ENCODE data around the gene PBOV1. TPM values are rescaled to one million over a fixed set of nuclear protein-coding genes. Genes with fewer than 3 reads are reported as not detected.

Gene PBOV1
- total RNA-seq, 1 experiment from 2014 or later: not detected

DNA sequence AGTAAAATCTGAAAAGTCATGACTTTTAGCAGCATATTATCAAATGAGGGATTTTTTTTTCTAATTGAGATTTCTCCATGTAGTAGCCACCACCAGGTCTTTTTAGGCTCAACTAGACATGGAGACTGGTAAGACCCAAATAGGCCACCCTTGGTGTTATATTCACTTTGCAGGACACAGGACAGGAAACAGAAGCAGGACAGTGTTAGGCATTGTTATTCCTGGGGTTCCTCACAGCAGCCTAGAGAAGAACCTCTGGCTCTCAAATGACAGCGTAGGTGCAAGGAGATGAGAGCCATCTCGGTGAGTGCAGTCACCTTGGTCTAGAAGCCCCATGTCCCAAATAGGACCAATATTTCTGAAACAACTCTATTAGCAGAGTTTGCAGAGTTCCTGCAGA, 19.2 kb upstream of the PBOV1 start:
- no peak for ATAC-seq
- H4K20me1 ChIP-seq (ENCODE audit: insufficient read depth): no peaks in the 10 kb centered on the region

More for the DNA sequence above, 19.2 kb upstream of the PBOV1 start:
- Histone ChIP-seq H3K9me2 (ENCODE audit: insufficient read depth) (no peaks in the 10 kb centered on the region), H3K4me2 (ENCODE audit: low read length) (no peak overlapping the region), H3K36me3 (ENCODE audit: control insufficient read depth in 1 of 2, insufficient read depth in 2 of 2, low read length in 2 of 2) (no peaks in the 10 kb centered on the region), H3K79me2 (ENCODE audit: insufficient read depth, low read length) (no peaks in the 10 kb centered on the region), H2AFZ (ENCODE audit: low read depth, low read length, poor library complexity, severe bottlenecking) (no peak overlapping the region), H3K9ac (ENCODE audit: low read length) (no peak overlapping the region), H3K4me1 (ENCODE audit: control insufficient read depth in 1 of 2, insufficient read depth in 2 of 2, low read length in 2 of 2) (no peaks in the 10 kb centered on the region), H3K27ac (ENCODE audit: low read depth, low read length) (no peak overlapping the region), H3K27me3 (ENCODE audit: insufficient read depth, low read length) (no peaks in the 10 kb centered on the region), H3K4me3 (replicated peaks in 1 of 2; ENCODE audit: low read depth in 1 of 2, low read length in 2 of 2) (no peak overlapping the region), H3K9me3 (ENCODE audit: control insufficient read depth in 1 of 2, insufficient read depth in 1 of 2, low read depth in 1 of 2, low read length in 2 of 2) (no peaks in the 10 kb centered on the region)
- BruUV-seq (replicated peaks): no TSS peak
- RAD21 ChIA-PET (ENCODE audit: low non-redundant PET in 1 of 2, low total read pairs in 2 of 2, uncharacterized antibody in 2 of 2, unreplicated experiment in 2 of 2): no interaction called here
- POLR2A ChIA-PET: no interaction called here
- DNase-seq (ENCODE audit: low read depth, low spot score): no peak
- TF ChIP-seq CBX3 (IDR thresholded peaks at IDR 0.05; ENCODE audit: low read depth) (no peak), ZBTB33 (IDR thresholded peaks at IDR 0.05; ENCODE audit: extremely low read depth, insufficient replicate concordance, low read length) (no peak), ELF1 (IDR thresholded peaks at IDR 0.05; ENCODE audit: borderline replicate concordance, low read depth) (no peak), TCF7L2 (IDR thresholded peaks at IDR 0.05; ENCODE audit: borderline replicate concordance, extremely low read depth, insufficient read depth, insufficient read length) (no peak), ZNF274 (IDR thresholded peaks at IDR 0.05; ENCODE audit: low read depth, low read length) (no peak)
- TF ChIP-seq, protein P1, sequence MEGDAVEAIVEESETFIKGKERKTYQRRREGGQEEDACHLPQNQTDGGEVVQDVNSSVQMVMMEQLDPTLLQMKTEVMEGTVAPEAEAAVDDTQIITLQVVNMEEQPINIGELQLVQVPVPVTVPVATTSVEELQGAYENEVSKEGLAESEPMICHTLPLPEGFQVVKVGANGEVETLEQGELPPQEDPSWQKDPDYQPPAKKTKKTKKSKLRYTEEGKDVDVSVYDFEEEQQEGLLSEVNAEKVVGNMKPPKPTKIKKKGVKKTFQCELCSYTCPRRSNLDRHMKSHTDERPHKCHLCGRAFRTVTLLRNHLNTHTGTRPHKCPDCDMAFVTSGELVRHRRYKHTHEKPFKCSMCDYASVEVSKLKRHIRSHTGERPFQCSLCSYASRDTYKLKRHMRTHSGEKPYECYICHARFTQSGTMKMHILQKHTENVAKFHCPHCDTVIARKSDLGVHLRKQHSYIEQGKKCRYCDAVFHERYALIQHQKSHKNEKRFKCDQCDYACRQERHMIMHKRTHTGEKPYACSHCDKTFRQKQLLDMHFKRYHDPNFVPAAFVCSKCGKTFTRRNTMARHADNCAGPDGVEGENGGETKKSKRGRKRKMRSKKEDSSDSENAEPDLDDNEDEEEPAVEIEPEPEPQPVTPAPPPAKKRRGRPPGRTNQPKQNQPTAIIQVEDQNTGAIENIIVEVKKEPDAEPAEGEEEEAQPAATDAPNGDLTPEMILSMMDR (IDR thresholded peaks at IDR 0.05 in 2 of 3, conservative IDR thresholded peaks at IDR 0.05 in 1 of 3; ENCODE audit: borderline replicate concordance in 1 of 3, insufficient read depth in 1 of 3, low read depth in 2 of 3, low read length in 2 of 3): no peak
- intact Hi-C loops (cut with micrococcal nuclease): no loop called here
- CTCF ChIA-PET: no interaction called here
